ENCODE data around the gene GRID1. TPM values are rescaled to one million over a fixed set of nuclear protein-coding genes. Genes with fewer than 3 reads are reported as not detected.

The GRID1 gene
- total RNA-seq, 2 experiments from 2014 or later: not detected

- Mint-ChIP-seq H3K4me1 (no peaks in the 10 kb centered on the region), H3K4me3 (no peak overlapping the region), H3K27me3 (peaks cover 13% of the 10 kb centered on the region), H3K27ac (no peak overlapping the region), H3K9me3 (no peaks in the 10 kb centered on the region), H3K36me3 (ENCODE audit: low read depth) (no peaks in the 10 kb centered on the region)
- ChIA-PET POLR2A (no interaction called here), CTCF (interaction anchor here (0.6 kb wide), 1 partner anchor 686 kb away, joined by 3 read pairs; no protein-coding TSS in a partner anchor)
- no peak for DNase-seq
Observed at GRCh38 chr10:86330778-86331763, 35.5 kb downstream of the GRID1 start.

- H3K9me3 Mint-ChIP-seq: no peaks in the 10 kb centered on the region
- no peaks in the 10 kb centered on the region for H3K36me3 Mint-ChIP-seq (ENCODE audit: low read depth)
- CTCF ChIA-PET: interaction anchor here (0.6 kb wide), 1 partner anchor 685 kb away, joined by 3 read pairs; no protein-coding TSS in a partner anchor
- DNase-seq: no peak
- no peaks in the 10 kb centered on the region for H3K4me1 Mint-ChIP-seq
- H3K4me3 Mint-ChIP-seq: no peak overlapping the region
- no peak overlapping the region for H3K27ac Mint-ChIP-seq
- H3K27me3 Mint-ChIP-seq: peaks cover 21% of the 10 kb centered on the region
- POLR2A ChIA-PET: no interaction called here
Observed at GRCh38 chr10:86329896-86330680, 36.5 kb downstream of the GRID1 start.

GRCh38 chr10:86329093-86329710 lies 37.4 kb downstream of the GRID1 start:
- no peak overlapping the region for H3K4me3 Mint-ChIP-seq
- no peak overlapping the region for H3K27ac Mint-ChIP-seq
- H3K9me3 Mint-ChIP-seq: no peaks in the 10 kb centered on the region
- ChIA-PET CTCF (no interaction called here), POLR2A (no interaction called here)
- no peaks in the 10 kb centered on the region for H3K4me1 Mint-ChIP-seq
- no peaks in the 10 kb centered on the region for H3K36me3 Mint-ChIP-seq (ENCODE audit: low read depth)
- DNase-seq: no peak
- peaks cover 27% of the 10 kb centered on the region for H3K27me3 Mint-ChIP-seq

GRCh38 chr10:86327954-86328725 lies 38.5 kb downstream of the GRID1 start:
- DNase-seq: no peak
- ChIA-PET CTCF (no interaction called here), POLR2A (no interaction called here)
- Mint-ChIP-seq H3K4me3 (no peak overlapping the region), H3K27ac (no peak overlapping the region), H3K27me3 (peaks cover 31% of the 10 kb centered on the region), H3K4me1 (no peaks in the 10 kb centered on the region), H3K36me3 (ENCODE audit: low read depth) (no peaks in the 10 kb centered on the region), H3K9me3 (no peaks in the 10 kb centered on the region)

- CTCF ChIA-PET: no interaction called here
Observed at GRCh38 chr10:86325158-86325557, 41.4 kb downstream of the GRID1 start.

GRCh38 chr10:86321568-86321967 lies 45.0 kb downstream of the GRID1 start:
- Mint-ChIP-seq H3K27me3 (peaks cover 30% of the 10 kb centered on the region), H3K36me3 (ENCODE audit: low read depth) (no peaks in the 10 kb centered on the region), H3K9me3 (no peaks in the 10 kb centered on the region), H3K4me1 (no peaks in the 10 kb centered on the region), H3K4me3 (no peak overlapping the region), H3K27ac (no peak overlapping the region)
- ChIA-PET POLR2A (no interaction called here), CTCF (no interaction called here)
- DNase-seq: no peak

More at GRCh38 chr10:86325158-86325557, 41.4 kb downstream of the GRID1 start:
- Mint-ChIP-seq H3K36me3 (ENCODE audit: low read depth) (no peaks in the 10 kb centered on the region), H3K4me3 (no peak overlapping the region), H3K9me3 (no peaks in the 10 kb centered on the region), H3K4me1 (no peaks in the 10 kb centered on the region), H3K27me3 (peaks cover 30% of the 10 kb centered on the region), H3K27ac (no peak overlapping the region)
- DNase-seq: no peak
- POLR2A ChIA-PET: no interaction called here

- POLR2A ChIA-PET: no interaction called here
- DNase-seq: no peak
- Mint-ChIP-seq H3K4me3 (no peak overlapping the region), H3K4me1 (no peaks in the 10 kb centered on the region), H3K27me3 (peaks cover 14% of the 10 kb centered on the region), H3K36me3 (ENCODE audit: low read depth) (no peaks in the 10 kb centered on the region), H3K9me3 (no peaks in the 10 kb centered on the region), H3K27ac (no peak overlapping the region)
- CTCF ChIA-PET: no interaction called here
Observed at GRCh38 chr10:86319676-86320075, 46.9 kb downstream of the GRID1 start.

GRCh38 chr10:86317949-86318725 lies 48.5 kb downstream of the GRID1 start:
- Mint-ChIP-seq H3K27ac (no peak overlapping the region), H3K27me3 (peaks cover 5% of the 10 kb centered on the region), H3K36me3 (ENCODE audit: low read depth) (no peaks in the 10 kb centered on the region), H3K4me3 (no peak overlapping the region), H3K9me3 (no peaks in the 10 kb centered on the region), H3K4me1 (no peaks in the 10 kb centered on the region)
- ChIA-PET POLR2A (no interaction called here), CTCF (interaction anchor here (0.7 kb wide), 1 partner anchor 31 kb away, joined by 3 read pairs; no protein-coding TSS in a partner anchor)
- DNase-seq: no peak

GRCh38 chr10:86316990-86317389 lies 49.6 kb downstream of the GRID1 start:
- no peaks in the 10 kb centered on the region for H3K4me1 Mint-ChIP-seq
- ChIA-PET CTCF (no interaction called here), POLR2A (no interaction called here)
- no peak overlapping the region for H3K27ac Mint-ChIP-seq
- no peaks in the 10 kb centered on the region for H3K36me3 Mint-ChIP-seq (ENCODE audit: low read depth)
- no peak overlapping the region for H3K4me3 Mint-ChIP-seq
- H3K27me3 Mint-ChIP-seq: peaks cover 3% of the 10 kb centered on the region
- no peaks in the 10 kb centered on the region for H3K9me3 Mint-ChIP-seq
- no peak for DNase-seq

- H3K27me3 Mint-ChIP-seq: no peaks in the 10 kb centered on the region
- ChIA-PET CTCF (no interaction called here), POLR2A (no interaction called here)
- DNase-seq: no peak
- no peaks in the 10 kb centered on the region for H3K4me1 Mint-ChIP-seq
- H3K36me3 Mint-ChIP-seq (ENCODE audit: low read depth): no peaks in the 10 kb centered on the region
- no peak overlapping the region for H3K27ac Mint-ChIP-seq
- H3K9me3 Mint-ChIP-seq: no peaks in the 10 kb centered on the region
- H3K4me3 Mint-ChIP-seq: no peak overlapping the region
Observed at GRCh38 chr10:86316274-86316835, 50.2 kb downstream of the GRID1 start.

GRCh38 chr10:86315549-86315942 lies 51.0 kb downstream of the GRID1 start:
- no peaks in the 10 kb centered on the region for H3K27me3 Mint-ChIP-seq
- H3K27ac Mint-ChIP-seq: no peak overlapping the region
- H3K36me3 Mint-ChIP-seq (ENCODE audit: low read depth): no peaks in the 10 kb centered on the region
- ChIA-PET CTCF (no interaction called here), POLR2A (no interaction called here)
- no peaks in the 10 kb centered on the region for H3K4me1 Mint-ChIP-seq
- H3K4me3 Mint-ChIP-seq: no peak overlapping the region
- DNase-seq: no peak
- H3K9me3 Mint-ChIP-seq: no peaks in the 10 kb centered on the region

All from activated CD4-positive, alpha-beta memory T cell treated with anti-CD3 and anti-CD28 coated beads, Interleukin-2, amount 10 ng/mL, durations not matched to agents 7 days and 5 days (primary cell).